NCI-H2081 treated with DMSO at 0.1 percent for 48 hours (cell line): ENCODE data around the gene RAB3B.
"Not testable (repeated sequence)": the region's sequence is repeated elsewhere in the genome, so short reads cannot be mapped to it uniquely, and the experiment has no call there.

Experiments used
- DNase-seq: peaks from one replicate; lab custom pipeline; 2025; lab: John Stamatoyannopoulos, UW

The RAB3B gene

GRCh38 chr1:51990478-51990965 lies at the start of gene RAB3B:
Gene RAB3B, minus strand, starts transcription at chr1:51990700. Its CDS starts 13,583 bp downstream, at chr1:51977117.
- peak; percentile 26 for DNase-seq

GRCh38 chr1:52037909-52038308 lies 47.4 kb upstream of the RAB3B start:
- DNase-seq: no peak

GRCh38 chr1:52037402-52037814 lies 46.9 kb upstream of the RAB3B start:
- no peak for DNase-seq

- DNase-seq: no peak
Observed at GRCh38 chr1:52034050-52034384, 43.5 kb upstream of the RAB3B start.

GRCh38 chr1:52033190-52034049 lies 42.9 kb upstream of the RAB3B start, which contains the start of gene KTI12:
Gene KTI12, minus strand, starts transcription at chr1:52033810. Its CDS starts 49 bp downstream, at chr1:52033761.
- DNase-seq: peak; percentile 45

GRCh38 chr1:52032785-52033131 lies 42.3 kb upstream of the RAB3B start:
- DNase-seq: no peak

GRCh38 chr1:52032124-52032784 lies 41.8 kb upstream of the RAB3B start:
- no peak for DNase-seq

- not testable (repeated sequence) for DNase-seq
Observed at GRCh38 chr1:52028839-52029238, 38.3 kb upstream of the RAB3B start.

- no peak for DNase-seq
Observed at GRCh38 chr1:52028328-52028727, 37.8 kb upstream of the RAB3B start.

- no peak for DNase-seq
Observed at GRCh38 chr1:52026278-52026677, 35.8 kb upstream of the RAB3B start.

GRCh38 chr1:52022133-52022532 lies 31.6 kb upstream of the RAB3B start:
- DNase-seq: no peak

GRCh38 chr1:52008071-52008809 lies 17.7 kb upstream of the RAB3B start:
- no peak for DNase-seq

GRCh38 chr1:52007215-52008002 lies 16.9 kb upstream of the RAB3B start:
- no peak for DNase-seq

- not testable (repeated sequence) for DNase-seq
Observed at GRCh38 chr1:52006081-52006553, 15.6 kb upstream of the RAB3B start.

- not testable (repeated sequence) for DNase-seq
Observed at GRCh38 chr1:52005548-52005947, 15.0 kb upstream of the RAB3B start.

- DNase-seq: no peak
Observed at GRCh38 chr1:52003877-52004276, 13.4 kb upstream of the RAB3B start.

GRCh38 chr1:52002038-52002917 lies 11.8 kb upstream of the RAB3B start:
- peak; percentile 88 for DNase-seq

GRCh38 chr1:51998701-51999100 lies 8.2 kb upstream of the RAB3B start:
- no peak for DNase-seq

- DNase-seq: no peak
Observed at GRCh38 chr1:51997974-51998382, 7.5 kb upstream of the RAB3B start.
